HK-2 (cell line): ENCODE measurements around the gene HDAC1.
"Not testable (repeated sequence)": the region's sequence is repeated elsewhere in the genome, so short reads cannot be mapped to it uniquely, and the experiment has no call there.

Source experiments
- DNase-seq: peaks from one replicate; pipeline ENCODE4 v3.0.0-alpha.2; 2018; ENCODE audit not compliant: unreplicated experiment

HDAC1 gene

DNA sequence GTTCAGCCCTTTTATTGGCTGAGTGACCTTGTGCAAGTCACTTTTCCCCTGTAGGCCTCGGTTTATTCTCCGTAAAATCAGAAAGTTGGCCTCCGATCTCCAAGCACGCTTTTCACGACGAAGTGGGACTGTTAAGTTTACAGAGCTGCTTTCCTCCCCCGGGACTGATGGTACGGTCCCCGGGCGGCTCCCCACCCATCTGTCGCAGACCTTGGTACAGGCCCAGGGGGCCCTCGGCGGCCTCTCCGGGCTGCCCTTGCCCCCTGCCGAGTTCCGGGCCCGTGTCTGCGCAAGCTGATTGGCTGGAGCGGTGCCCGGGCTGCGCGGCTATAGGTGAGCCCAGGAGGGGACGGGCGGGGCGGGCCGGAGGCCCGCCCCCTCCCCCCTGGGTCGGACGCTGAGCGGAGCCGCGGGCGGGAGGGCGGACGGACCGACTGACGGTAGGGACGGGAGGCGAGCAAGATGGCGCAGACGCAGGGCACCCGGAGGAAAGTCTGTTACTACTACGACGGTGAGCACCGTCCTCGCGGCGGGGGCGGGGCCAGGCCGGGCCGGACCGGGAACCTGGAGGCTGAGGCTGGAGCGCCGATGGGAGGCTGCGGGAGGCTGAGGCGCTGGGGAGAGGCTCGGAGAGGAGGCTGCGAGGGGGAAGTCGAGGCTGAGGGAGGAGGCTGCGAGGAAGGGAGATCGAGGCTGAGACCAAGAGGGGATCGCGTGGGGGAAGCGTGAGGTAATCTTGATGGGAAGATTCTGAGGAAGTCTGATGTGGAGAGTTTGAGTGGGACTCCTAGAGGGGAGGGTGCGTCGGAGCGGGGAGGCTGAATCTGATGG is at the start of gene HDAC1:
Gene HDAC1 (plus strand): TSS at position 376 of the 831 bp plus-strand sequence. CDS start 87 bp downstream, at position 463.
- peak; percentile 98 for DNase-seq

DNA sequence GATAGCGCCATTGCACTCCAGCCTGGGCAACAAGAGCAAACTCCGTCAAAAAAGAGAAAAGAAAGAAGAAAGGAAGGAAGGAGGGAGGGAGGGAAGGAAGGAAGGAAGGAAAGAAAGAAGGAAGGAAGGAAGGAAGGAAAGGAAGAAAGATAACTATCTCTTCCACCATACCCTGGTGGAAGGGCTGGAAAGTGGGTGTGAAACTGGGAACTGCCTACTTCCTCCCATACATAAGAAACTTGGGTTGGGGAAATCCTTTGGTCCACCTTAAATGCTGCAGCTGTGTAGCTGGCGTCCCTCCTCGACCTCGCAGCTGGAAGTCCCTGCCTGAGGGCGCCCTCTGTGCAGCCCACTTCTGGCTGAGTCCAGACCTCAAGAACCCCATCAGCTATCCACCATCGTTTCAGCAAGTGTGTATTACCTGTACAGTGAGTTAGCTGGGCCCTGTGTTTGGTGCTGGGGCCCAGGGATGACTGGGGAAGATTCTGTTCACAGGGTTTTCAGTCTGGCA is 49.5 kb upstream of the HDAC1 start:
- DNase-seq: no peak

DNA sequence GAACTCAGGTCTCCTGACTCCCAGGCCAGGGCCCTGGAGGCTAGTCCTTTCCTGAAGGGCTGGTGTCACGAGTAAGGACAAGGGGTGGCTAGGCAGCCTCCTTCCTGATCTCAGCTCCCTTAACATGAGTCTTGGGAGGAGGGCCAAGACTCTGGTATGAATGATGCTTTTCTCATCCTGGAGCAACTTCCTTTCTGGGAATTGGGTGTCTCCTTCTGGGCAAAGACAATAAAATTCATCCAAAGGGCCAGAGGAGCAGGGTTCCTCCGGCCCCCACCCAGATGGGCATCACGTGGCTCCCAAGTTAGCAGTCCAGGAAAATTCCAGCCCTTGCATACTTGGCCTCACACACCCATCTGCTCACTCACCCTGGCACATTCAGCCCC is 45.0 kb upstream of the HDAC1 start, which contains the start of gene FAM167B:
Gene FAM167B (plus strand): TSS at position 335 of the 386 bp plus-strand sequence. CDS start 200 bp downstream, outside the sequence.
- no peak for DNase-seq

DNA sequence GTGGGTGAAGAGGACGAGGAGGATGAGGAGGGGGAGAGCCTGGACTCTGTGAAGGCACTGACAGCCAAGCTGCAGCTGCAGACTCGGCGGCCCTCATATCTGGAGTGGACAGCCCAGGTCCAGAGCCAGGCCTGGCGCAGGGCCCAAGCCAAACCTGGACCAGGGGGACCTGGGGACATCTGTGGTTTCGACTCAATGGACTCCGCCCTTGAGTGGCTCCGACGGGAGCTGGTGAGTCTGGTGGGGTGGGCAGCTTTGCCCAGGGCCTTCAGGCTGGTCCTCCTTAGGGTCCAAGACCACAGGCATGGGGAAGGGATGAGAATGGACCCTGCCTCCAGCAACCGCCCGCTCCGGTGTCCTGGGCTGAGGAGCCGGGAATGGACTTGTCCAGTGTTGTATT is 44.4 kb upstream of the HDAC1 start:
- DNase-seq: no peak

DNA sequence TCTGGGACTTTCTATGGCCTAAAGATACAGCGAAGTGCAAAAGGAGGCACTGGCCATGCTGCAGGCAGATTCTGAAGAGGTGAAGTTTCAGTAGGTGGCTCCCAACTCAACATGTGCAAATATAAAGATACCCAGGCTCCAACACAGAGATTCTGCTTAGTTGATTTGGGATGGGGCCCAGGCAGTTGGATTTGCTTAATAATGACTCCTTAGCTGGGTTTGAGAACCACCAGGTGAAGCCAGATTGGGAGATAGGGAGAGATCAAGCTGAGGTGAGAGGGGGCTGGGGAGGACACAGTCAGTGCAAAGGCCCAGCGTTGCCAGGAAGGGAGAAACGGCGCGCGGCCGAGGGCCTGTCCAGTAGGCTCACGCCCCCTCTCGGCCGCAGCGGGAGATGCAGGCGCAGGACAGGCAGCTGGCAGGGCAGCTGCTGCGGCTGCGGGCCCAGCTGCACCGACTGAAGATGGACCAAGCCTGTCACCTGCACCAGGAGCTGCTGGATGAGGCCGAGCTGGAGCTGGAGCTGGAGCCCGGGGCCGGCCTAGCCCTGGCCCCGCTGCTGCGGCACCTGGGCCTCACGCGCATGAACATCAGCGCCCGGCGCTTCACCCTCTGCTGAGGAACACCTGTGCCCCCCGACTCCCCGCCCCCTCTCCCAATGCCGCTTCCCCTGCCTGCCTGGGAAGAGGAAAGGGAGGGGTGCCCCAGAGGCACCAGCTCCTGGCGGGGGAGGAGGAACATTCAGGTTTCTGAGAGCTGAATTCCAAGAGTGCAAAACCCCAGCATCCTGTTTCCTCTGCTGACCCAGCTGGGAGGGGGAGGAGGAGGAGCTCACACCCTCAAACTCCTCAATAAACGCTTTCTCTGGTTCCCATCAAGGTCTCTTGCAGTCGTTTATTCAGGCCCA is 43.6 kb upstream of the HDAC1 start:
- DNase-seq: peak; percentile 30

DNA sequence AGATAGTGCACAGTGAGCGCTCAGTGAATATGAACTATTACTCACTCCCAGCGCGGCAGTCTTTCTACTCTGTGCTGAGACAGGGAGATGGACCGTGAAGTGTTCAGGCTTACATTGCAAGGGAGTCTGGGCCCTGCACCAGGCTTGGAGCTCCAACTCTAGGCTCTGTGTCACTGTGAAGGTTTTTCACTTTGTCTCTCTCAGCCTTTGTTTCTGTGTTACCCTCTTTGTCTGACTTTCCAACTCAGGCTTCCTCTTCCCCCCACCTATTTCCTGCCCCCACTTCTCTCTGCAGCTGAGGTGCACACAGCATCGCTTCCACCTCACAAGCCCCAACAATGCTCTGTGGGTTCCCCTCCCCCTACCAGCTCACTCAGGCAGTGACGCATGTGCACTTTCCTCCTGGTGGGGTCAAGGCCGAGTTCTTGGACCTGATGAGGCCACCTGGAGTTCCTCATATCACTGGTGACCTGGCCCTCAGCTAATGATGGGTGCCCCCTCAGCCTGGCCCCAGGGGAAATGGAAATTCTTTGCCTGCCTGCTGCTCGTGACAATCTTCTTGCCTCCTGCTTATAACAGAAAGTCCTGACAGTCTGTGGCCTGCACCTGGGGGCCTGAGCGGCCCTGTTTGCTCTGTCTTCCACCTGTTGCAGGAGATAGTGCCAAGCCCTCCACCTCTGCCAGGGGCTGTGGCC is 41.9 kb upstream of the HDAC1 start:
- DNase-seq: peak; percentile 51

DNA sequence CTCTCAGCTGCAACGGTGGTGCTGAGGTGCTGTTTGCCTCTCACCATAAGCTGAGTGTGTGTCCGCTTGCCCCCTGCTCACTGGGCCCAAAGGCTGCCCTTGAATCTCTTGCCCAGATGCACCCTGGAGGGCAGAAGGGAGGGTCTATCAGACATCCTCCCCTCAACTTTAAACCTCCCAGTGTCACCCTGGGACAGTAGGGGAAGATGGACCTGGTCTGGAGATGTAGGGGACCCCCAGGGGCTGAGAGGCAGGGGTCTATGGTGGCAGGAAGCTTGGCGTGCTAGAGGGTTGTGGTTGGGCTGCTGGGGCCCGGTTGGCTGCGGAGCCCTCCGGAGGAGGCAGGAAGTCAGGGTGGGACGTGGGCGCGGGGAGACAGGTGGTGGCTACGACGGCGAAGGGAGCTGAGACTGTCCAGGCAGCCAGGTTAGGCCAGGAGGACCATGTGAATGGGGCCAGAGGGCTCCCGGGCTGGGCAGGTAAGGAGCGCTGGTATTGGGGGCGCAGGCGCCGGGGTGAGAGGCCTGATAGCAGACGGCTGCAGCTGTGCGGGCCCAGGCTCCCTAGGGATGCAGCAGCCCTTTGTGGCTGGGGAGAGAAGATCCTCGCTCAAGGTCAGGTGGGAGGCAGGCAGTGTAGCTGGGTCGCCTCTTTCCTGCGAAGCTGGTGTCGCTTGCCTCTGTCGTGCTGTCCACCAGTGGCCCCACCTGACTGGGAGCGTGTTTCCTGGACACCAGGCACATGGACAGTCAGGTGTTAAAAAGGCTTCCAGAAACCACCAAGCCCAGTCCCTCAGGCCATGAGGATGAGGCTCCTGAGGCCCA is 40.8 kb upstream of the HDAC1 start, which contains the start of gene LCK:
Gene LCK (plus strand): TSS at position 373 of the 824 bp plus-strand sequence. CDS start 23,065 bp downstream, outside the sequence.
- no peak for DNase-seq

DNA sequence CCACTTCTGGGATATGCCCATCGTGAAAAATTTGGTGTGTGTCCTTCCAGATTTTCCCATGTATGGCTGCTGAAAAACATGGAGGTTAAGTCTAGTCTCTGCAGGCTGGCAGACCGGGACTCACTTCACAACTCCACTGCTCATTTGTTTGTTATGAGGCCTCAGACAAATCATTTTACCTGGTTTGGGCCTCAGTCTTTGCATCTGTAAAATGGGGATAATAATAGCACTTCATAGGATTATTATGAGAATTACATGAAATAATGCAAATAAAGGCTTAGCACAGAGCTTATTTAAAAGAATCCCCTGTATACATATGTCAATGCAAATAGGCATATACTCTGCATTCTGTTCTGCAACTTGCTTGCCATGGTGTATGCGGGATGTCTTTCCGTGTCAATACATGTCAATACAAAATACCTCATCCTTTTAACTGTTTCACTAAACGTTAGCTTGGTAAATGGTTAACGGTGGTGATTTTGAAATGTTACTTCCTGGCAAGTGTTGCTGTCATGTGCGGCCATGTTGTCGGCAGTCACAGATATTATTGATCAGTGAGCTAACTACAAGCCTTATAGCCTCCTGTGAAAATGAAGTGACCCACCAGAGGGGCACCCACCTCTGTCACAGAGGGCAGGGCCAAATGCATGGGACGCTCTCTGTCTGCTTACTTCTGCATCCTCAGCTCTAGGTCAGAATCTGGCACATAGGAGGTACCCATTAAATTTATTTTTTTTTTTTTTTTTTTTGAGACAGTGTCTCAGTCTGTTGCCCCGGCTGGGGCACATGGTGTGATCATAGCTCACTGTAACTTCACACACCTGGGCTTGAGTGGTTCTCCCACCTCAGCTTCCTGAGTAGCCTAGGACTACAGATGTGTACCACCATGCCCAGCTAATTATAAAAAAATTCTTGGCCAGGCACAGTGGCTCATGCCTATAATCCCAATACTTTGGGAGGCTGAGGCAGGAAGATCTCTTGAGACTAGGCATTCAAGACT is 36.5 kb upstream of the HDAC1 start:
- DNase-seq: no peak

DNA sequence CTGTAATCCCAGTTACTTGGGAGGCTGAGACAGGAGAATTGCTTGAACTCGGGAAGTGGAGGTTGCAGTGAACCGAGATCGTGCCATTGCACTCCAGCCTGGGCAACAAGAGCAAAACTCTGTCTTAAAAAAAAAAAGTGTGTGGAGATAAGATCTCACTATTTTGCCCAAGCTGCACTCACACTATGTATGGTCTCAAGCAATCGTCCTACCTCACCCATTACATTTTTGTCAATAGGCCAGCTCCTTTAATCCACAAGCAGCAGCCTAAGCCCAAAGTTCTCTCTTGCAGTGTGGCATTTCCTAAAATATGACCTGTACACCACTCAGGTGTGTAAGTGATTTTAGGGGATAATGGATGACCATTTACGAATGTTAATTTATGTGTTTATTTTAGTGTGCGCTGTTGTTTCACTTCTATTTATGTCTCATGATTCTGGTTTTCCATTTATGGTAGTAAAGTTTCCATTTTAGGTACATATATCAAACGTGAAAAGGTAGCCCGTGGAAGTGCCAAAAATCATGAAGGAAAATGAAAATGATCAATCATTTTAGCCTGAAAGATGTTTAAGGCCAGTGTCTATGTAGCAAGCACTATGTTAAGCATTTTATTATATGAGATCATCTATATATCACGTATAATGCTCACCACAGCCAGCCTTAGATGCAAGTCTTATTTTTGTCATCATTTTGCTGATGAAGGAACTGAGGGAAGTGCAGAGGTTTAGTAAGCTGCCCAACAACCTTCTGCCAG is 35.2 kb upstream of the HDAC1 start:
- DNase-seq: no peak

DNA sequence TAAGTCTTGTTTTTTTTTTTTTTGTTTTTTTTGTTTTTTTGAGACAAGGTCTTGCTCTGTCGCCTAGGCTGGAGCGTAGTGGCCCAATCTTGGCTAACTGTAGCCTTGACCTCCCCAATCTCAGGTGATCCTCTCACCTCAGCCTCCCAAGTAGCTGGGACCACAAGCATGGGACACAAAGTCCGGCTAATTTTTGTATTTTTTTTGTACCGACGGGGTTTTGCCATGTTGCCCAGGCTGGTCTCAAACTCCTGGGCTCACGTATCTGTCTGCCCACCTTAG is 34.7 kb upstream of the HDAC1 start:
- DNase-seq: no peak

DNA sequence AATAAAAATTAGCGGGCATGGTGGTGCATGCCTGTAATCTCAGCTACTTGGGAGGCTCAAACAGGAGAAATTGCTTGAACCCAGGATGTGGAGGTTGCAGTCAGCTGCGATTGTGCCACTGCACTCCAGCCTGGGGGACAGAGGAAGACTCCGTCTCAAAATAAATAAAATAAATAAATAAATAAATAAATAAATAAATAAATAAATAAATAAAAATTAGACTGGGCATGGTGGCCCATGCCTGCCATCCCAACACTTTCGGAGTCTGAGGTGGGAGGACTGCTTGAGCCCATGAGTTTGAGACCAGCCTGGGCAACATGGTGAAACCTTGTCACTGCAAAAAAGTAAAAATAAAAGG is 28.7 kb upstream of the HDAC1 start:
- DNase-seq: not testable (repeated sequence)

DNA sequence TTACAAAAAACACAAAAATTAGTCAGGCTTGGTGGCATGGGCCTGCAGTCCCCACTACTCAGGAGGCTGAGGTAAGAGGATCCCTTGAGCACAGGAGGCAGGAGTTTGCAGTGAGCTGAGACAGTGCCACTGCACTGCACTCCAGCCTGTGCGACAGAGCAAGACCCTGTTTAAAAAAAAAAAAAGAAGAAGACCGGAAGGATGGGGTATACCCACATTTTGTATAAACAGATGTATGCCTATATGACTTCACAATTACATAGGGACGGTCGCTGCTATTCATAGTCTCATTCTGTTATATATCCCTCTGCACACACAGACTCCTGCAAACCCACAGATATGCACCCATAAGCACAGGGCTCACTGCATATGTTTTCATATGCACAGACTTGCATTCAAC is 28.1 kb upstream of the HDAC1 start:
- DNase-seq: no peak

DNA sequence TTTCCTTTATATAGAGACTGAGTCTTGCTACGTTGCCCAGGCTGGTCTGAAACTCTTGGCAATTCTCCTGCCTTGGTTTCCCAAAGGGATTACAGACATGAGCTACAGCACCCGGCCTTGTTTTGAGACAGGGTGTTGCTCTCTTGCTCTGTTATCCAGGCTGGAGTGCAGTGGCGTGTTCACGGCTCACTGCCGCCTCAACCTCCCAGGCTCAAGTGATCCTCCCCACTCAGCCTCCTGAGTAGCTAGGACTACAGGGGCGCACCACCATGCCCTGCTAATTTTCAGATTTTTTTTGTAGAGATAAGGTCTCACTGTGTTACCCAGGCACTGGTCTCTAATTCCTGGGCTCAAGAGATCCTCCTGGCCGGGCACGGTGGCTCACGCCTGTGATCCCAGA is 26.0 kb upstream of the HDAC1 start:
- DNase-seq: no peak

DNA sequence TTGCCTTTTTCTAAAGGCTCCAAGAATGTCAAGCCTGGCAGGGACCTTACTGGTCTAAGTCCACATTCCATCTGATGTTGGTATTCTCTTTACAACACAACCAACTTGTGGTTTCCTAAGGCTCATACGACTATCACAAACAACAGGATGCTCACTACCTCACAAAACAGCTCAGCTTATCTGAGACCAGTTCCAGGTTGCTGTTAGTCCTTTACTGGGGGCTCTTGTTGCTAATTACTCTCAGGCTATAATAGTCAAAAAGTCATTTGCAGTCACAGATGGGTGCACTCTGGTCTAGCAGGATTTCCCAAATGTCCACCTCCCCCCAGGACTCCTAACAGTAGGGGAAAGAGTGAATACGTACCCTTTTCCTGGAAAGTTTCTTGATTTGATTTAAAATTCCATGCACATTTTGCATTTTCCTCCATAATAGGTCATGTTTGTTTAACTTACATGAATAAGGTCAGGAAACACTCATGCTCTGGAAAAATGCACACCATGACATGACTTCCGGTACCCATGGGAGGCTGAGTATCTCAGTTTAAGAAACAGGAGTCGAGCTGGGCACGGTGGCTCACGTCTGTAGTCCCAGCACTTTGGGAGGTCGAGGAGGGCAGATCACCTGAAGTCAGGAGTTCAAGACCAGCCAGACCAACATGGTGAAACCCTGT is 24.8 kb upstream of the HDAC1 start:
- DNase-seq: no peak

DNA sequence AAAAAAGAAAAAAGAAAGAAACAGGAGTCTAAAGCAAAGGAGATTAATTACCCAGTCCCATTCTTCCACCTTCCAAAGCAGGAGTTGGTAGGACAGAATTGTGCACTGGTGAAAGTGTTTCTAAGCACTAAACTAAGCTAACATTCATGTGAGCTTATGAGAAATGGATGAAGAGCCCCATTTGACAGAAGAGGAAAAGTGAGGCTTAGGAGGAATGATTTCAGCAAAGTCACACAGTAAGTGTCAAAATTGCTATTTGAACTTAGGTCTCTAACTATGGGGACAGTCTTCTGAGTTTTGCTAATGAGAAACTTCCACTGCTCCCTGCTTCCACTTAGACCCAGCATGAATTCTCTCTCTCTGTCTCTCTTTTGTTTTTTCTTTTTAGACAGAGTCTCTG is 22.1 kb upstream of the HDAC1 start:
- DNase-seq: no peak

DNA sequence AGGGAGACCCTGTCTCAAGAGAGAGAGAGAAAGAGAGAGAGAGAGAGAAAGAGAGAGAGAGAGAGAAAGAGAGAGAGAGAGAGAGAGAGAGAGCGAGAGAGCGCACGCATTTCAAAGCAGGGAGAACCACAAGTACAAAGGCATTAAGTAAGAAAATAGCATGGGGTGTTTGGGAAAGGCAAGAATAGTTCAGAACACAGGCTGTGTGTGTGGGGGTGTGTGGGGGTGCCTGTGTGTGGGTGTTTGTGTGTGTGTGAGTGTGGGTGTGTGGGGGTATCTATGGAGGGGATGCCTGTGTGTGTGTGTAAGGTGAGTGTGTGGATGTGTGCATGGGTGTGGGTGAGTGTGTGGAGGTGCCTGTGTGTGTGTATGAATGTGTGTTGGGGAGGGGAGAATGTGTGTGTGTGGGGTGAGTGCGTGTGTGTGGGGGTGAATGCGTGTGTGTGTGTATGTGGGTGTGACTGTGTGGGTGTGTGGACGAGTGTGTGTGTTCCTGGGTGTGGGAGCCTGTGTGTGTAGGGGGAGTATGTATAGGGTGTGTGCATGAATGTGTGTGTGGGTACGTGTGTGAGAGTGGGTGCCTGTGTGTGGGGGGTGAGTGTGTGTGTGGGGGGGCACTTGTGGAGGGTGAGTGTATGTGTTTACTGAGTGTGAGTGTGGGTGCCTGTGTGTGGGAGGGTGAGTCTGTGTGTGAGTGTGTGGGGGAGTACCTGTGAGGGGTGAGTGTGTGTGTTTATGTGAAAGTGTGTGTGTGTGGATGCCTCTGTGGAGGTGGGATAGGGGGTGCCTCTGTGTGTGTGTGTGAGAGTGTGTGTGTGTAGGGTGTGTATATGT is 19.1 kb upstream of the HDAC1 start:
- DNase-seq: no peak

DNA sequence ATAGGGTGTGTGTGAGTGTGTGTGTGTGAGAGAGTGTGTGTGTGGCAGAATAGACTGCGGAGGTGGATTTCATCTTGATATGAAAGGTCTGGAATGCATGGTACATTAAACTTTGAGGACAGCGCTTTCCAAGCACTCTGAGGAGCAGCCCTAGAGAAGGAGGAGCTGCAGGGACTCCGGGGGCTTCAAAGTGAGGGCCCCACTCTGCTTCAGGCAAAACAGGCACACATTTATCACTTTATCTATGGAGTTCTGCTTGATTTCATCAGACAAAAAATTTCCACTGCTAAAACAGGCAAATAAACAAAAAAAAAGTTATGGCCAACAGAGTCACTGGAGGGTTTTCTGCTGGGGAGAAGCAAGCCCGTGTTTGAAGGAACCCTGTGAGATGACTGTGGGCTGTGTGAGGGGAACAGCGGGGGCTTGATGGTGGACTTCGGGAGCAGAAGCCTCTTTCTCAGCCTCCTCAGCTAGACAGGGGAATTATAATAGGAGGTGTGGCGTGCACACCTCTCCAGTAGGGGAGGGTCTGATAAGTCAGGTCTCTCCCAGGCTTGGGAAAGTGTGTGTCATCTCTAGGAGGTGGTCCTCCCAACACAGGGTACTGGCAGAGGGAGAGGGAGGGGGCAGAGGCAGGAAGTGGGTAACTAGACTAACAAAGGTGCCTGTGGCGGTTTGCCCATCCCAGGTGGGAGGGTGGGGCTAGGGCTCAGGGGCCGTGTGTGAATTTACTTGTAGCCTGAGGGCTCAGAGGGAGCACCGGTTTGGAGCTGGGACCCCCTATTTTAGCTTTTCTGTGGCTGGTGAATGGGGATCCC is 18.3 kb upstream of the HDAC1 start:
- DNase-seq: peak; percentile 74
